Neural cell (in vitro differentiated cells): ENCODE data around the gene ZNF625. TPM values are rescaled to one million over a fixed set of nuclear protein-coding genes. Genes with fewer than 3 reads are reported as not detected.

ENCODE experiments used
- H2AFZ ChIP-seq: fragments of 200-600, 300-800 bp; sonication (generic), shearing (Covaris generic); 2 replicates; pipeline ENCODE4 v1.6.0; 2014; ENCODE audit warnings: low read depth, mild to moderate bottlenecking, antibody characterized with exemption, low read length, moderate library complexity
- H3F3A ChIP-seq: fragments of 200-600 bp; shearing (Covaris generic); 2 replicates; pipeline ENCODE4 v1.6.1; 2016; ENCODE audit warnings: mild to moderate bottlenecking, moderate library complexity, mixed read lengths, antibody characterized with exemption, low read length; ENCODE audit not compliant: insufficient read depth, poor library complexity, severe bottlenecking
- H3K27ac ChIP-seq: fragments of 200-600, 300-800 bp; sonication (generic), shearing (Covaris generic); 2 replicates; pipeline ENCODE4 v1.5.1; 2014; ENCODE audit warnings: mild to moderate bottlenecking, low read length, moderate library complexity
- H3K27me3 ChIP-seq: fragments of 300-800, 200-600 bp; sonication (generic), shearing (Covaris generic); 2 replicates; pipeline ENCODE4 v1.6.0; 2014; ENCODE audit warnings: mild to moderate bottlenecking, low read depth, low read length, moderate library complexity; ENCODE audit not compliant: insufficient read depth
- H3K36me3 ChIP-seq: fragments of 300-800, 200-600 bp; sonication (generic), shearing (Covaris generic); 2 replicates; pipeline ENCODE4 v1.5.1; 2014; ENCODE audit warnings: mild to moderate bottlenecking, antibody characterized with exemption, low read length, moderate library complexity; ENCODE audit not compliant: insufficient read depth
- H3K4me2 ChIP-seq: fragments of 300-800, 200-600 bp; sonication (generic), shearing (Covaris generic); 2 replicates; pipeline ENCODE4 v1.6.0; 2014; ENCODE audit warnings: mild to moderate bottlenecking, low read length
- H3K4me3 ChIP-seq: fragments of 300-800, 200-600 bp; sonication (generic), shearing (Covaris generic); 2 replicates; pipeline ENCODE4 v1.5.1; 2014; ENCODE audit warnings: mild to moderate bottlenecking, low read length, moderate library complexity
- H3K79me2 ChIP-seq: fragments of 200-600 bp; shearing (Covaris generic); replicated peaks from 2 replicates; pipeline ENCODE4 v1.6.0; 2014; ENCODE audit warnings: mild to moderate bottlenecking, low read length, moderate library complexity; ENCODE audit not compliant: insufficient read depth
- H3K9ac ChIP-seq: fragments of 300-800, 200-600 bp; sonication (generic), shearing (Covaris generic); 2 replicates; pipeline ENCODE4 v1.6.1; 2016; ENCODE audit warnings: mild to moderate bottlenecking, low read length, mixed read lengths
- H3K9me2 ChIP-seq: fragments of 200-600 bp; shearing (Covaris generic); 2 replicates; pipeline ENCODE4 v1.6.1; 2016; ENCODE audit warnings: mild to moderate bottlenecking, low read length, mixed read lengths; ENCODE audit not compliant: insufficient read depth
- H3K9me3 ChIP-seq: fragments of 200-600, 300-800 bp; sonication (generic), shearing (Covaris generic); 2 replicates; pipeline ENCODE4 v1.6.1; 2016; ENCODE audit warnings: mild to moderate bottlenecking, mixed run types, low read length, moderate library complexity, mixed read lengths
- H4K20me1 ChIP-seq: fragments of 200-600 bp; shearing (Covaris generic); 2 replicates; pipeline ENCODE4 v1.6.1; 2016; ENCODE audit warnings: mild to moderate bottlenecking, mixed run types; ENCODE audit not compliant: insufficient read depth
- EP300 ChIP-seq: fragments of 450-650 bp; conservative IDR thresholded peaks from 2 replicates; pipeline ENCODE4 v1.6.1; 2014; ENCODE audit warnings: antibody characterized with exemption, mild to moderate bottlenecking, moderate library complexity; ENCODE audit not compliant: poor library complexity, severe bottlenecking
- EZH2 ChIP-seq: fragments of 200-600, 300-800 bp; shearing (Covaris generic), sonication (generic); IDR thresholded peaks from 2 replicates; pipeline ENCODE4 v1.6.1; 2014; ENCODE audit warnings: antibody characterized with exemption, low read length, borderline replicate concordance, mild to moderate bottlenecking; ENCODE audit not compliant: insufficient read depth, poor library complexity, severe bottlenecking
- MXI1 ChIP-seq: fragments of 450-650 bp; conservative IDR thresholded peaks from 2 replicates; pipeline ENCODE4 v1.6.1; 2014; ENCODE audit warnings: antibody characterized with exemption, mild to moderate bottlenecking; ENCODE audit not compliant: poor library complexity, severe bottlenecking
- POLR2AphosphoS5 ChIP-seq: IDR thresholded peaks from 2 replicates; pipeline ENCODE4 v1.6.1; 2012
- RAD21 ChIP-seq: fragments of 450-650 bp; conservative IDR thresholded peaks from 2 replicates; pipeline ENCODE4 v1.6.1; 2014; ENCODE audit warnings: antibody characterized with exemption, mild to moderate bottlenecking, moderate library complexity
- SMC3 ChIP-seq: fragments of 450-650 bp; conservative IDR thresholded peaks from 2 replicates; pipeline ENCODE4 v1.6.1; 2014; ENCODE audit warnings: antibody characterized with exemption, mild to moderate bottlenecking, moderate library complexity; ENCODE audit not compliant: poor library complexity
- TAF1 ChIP-seq: IDR thresholded peaks from 2 replicates; pipeline ENCODE4 v1.6.1; 2012; ENCODE audit warnings: low read depth
- polyA plus RNA-seq: library from polyadenylated mRNA; depleted of rRNA; stranded (reverse); fragments of >200 nt; gene quantifications from 2 replicates; pipeline ENCODE4 v1.2.3, GENCODE V29; 2014
- TF ChIP-seq, protein P1 (sequence below): IDR thresholded peaks from 2 replicates; pipeline ENCODE4 v1.6.1; 2012; ENCODE audit warnings: borderline replicate concordance
- TF ChIP-seq, protein P2 (sequence below): fragments of 450-650 bp; IDR thresholded peaks from 2 replicates; pipeline ENCODE4 v1.5.1; 2014; ENCODE audit warnings: antibody characterized with exemption, mild to moderate bottlenecking, moderate library complexity; ENCODE audit not compliant: poor library complexity, severe bottlenecking

ZNF625 gene
- polyA plus RNA-seq, 1 donor from 2014 or later: 11.6 TPM

DNA sequence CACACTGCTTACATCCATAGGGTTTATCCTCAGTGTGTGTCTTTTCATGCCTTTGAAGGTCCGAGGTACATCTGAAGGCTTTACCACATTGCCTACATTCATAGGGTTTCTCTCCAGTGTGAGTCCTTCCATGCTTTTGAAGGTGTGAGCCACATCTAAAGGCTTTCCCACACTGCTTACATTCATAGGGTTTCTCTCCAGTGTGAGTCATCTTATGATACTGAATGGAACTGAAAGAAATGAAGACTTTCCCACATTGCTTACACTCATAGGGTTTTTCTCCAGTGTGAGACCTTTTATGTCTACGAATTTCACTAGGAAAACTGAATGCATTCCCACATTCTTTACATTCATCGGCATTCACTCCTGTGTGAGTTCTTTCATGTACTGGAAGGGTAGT lies 23.5 kb downstream of the ZNF625 start:
- H4K20me1 ChIP-seq: no peaks in the 10 kb centered on the region
- H3K36me3 ChIP-seq: peaks cover 32% of the 10 kb centered on the region
- H3K27me3 ChIP-seq: no peaks in the 10 kb centered on the region
- no peak overlapping the region for H3K4me2 ChIP-seq
- H3K9me3 ChIP-seq: peaks cover 25% of the 10 kb centered on the region
- H3K4me3 ChIP-seq: no peak overlapping the region
- TF ChIP-seq EP300: no peak
- TF ChIP-seq RAD21: no peak
- TF ChIP-seq, protein P1, sequence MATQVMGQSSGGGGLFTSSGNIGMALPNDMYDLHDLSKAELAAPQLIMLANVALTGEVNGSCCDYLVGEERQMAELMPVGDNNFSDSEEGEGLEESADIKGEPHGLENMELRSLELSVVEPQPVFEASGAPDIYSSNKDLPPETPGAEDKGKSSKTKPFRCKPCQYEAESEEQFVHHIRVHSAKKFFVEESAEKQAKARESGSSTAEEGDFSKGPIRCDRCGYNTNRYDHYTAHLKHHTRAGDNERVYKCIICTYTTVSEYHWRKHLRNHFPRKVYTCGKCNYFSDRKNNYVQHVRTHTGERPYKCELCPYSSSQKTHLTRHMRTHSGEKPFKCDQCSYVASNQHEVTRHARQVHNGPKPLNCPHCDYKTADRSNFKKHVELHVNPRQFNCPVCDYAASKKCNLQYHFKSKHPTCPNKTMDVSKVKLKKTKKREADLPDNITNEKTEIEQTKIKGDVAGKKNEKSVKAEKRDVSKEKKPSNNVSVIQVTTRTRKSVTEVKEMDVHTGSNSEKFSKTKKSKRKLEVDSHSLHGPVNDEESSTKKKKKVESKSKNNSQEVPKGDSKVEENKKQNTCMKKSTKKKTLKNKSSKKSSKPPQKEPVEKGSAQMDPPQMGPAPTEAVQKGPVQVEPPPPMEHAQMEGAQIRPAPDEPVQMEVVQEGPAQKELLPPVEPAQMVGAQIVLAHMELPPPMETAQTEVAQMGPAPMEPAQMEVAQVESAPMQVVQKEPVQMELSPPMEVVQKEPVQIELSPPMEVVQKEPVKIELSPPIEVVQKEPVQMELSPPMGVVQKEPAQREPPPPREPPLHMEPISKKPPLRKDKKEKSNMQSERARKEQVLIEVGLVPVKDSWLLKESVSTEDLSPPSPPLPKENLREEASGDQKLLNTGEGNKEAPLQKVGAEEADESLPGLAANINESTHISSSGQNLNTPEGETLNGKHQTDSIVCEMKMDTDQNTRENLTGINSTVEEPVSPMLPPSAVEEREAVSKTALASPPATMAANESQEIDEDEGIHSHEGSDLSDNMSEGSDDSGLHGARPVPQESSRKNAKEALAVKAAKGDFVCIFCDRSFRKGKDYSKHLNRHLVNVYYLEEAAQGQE: no peak
- TF ChIP-seq SMC3: no peak
- TF ChIP-seq, protein P2, sequence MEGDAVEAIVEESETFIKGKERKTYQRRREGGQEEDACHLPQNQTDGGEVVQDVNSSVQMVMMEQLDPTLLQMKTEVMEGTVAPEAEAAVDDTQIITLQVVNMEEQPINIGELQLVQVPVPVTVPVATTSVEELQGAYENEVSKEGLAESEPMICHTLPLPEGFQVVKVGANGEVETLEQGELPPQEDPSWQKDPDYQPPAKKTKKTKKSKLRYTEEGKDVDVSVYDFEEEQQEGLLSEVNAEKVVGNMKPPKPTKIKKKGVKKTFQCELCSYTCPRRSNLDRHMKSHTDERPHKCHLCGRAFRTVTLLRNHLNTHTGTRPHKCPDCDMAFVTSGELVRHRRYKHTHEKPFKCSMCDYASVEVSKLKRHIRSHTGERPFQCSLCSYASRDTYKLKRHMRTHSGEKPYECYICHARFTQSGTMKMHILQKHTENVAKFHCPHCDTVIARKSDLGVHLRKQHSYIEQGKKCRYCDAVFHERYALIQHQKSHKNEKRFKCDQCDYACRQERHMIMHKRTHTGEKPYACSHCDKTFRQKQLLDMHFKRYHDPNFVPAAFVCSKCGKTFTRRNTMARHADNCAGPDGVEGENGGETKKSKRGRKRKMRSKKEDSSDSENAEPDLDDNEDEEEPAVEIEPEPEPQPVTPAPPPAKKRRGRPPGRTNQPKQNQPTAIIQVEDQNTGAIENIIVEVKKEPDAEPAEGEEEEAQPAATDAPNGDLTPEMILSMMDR: no peak
- no peak for TF ChIP-seq POLR2AphosphoS5
- TF ChIP-seq TAF1: no peak
- no peak for TF ChIP-seq MXI1
- no peak for TF ChIP-seq EZH2
- no peak overlapping the region for H3K27ac ChIP-seq
- H2AFZ ChIP-seq: no peak overlapping the region
- H3K79me2 ChIP-seq: peaks cover 15% of the 10 kb centered on the region
- H3K9me2 ChIP-seq: no peaks in the 10 kb centered on the region
- no peaks in the 10 kb centered on the region for H3F3A ChIP-seq
- no peak overlapping the region for H3K9ac ChIP-seq

DNA sequence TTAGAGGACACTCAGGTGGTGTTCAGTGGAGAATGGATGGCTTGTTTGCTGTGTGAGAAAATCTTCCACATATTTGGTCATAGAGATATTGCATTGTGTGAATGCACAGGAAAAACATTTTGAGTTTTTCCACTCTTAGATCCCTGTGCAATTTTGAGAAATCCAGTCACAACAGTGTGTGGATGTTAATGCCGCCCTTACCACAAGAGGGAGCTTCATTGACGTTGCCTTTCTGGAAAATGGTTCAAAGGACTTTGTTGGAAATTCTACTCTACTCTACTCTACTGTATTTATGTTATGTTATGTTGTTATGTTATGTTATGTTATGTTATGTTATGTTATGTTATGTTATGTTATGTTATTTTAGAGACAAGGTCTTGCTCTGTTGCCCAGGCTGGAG lies 29.8 kb downstream of the ZNF625 start:
- H2AFZ ChIP-seq: no peak overlapping the region
- peaks cover 5% of the 10 kb centered on the region for H3K36me3 ChIP-seq
- no peaks in the 10 kb centered on the region for H3K9me2 ChIP-seq
- no peak overlapping the region for H3K9ac ChIP-seq
- H4K20me1 ChIP-seq: no peaks in the 10 kb centered on the region
- H3F3A ChIP-seq: no peaks in the 10 kb centered on the region
- H3K4me3 ChIP-seq: no peak overlapping the region
- H3K27me3 ChIP-seq: no peaks in the 10 kb centered on the region
- no peaks in the 10 kb centered on the region for H3K79me2 ChIP-seq
- TF ChIP-seq EP300 (no peak), RAD21 (no peak), SMC3 (no peak), TAF1 (no peak), EZH2 (no peak), MXI1 (no peak), POLR2AphosphoS5 (no peak)
- TF ChIP-seq, protein P1: no peak
- TF ChIP-seq, protein P2: no peak
- H3K9me3 ChIP-seq: peaks cover 3% of the 10 kb centered on the region
- H3K27ac ChIP-seq: no peak overlapping the region
- H3K4me2 ChIP-seq: no peak overlapping the region
